ENCODE measurements around the gene ATF2.

Gene ATF2

DNA sequence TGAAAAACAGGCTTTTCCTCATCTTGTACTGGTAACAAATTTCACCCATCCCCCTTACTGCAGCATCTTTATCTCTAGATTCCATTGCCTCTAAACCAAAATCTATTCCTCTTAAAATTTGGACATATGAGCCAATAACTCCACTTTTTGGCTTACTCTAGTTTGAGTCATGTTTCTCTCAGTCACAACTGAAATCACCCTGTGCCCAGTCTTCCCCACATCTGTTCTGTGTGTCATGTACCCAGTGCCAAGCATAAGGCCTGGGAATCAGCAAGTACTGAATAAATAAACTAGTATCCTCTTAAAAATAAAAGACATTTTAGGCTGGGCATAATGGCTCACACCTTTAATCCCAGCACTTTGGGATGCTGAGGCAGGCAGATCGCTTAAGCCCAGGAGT lies 142.1 kb downstream of the ATF2 start:
- no peaks in the 10 kb centered on the region for H3K79me2 ChIP-seq (ENCODE audit: insufficient read depth, low read depth)
- no peak overlapping the region for H2AFZ ChIP-seq (ENCODE audit: low read depth)
- peaks cover 7% of the 10 kb centered on the region for H3K4me1 ChIP-seq (ENCODE audit: low read depth, poor library complexity, severe bottlenecking)
- no peak overlapping the region for H3K4me2 ChIP-seq
- H3K27ac ChIP-seq: no peak overlapping the region
- H3K9ac ChIP-seq: no peak overlapping the region
- H3K27me3 ChIP-seq (ENCODE audit: insufficient read depth, low read depth): no peaks in the 10 kb centered on the region
- no peak for TF ChIP-seq CTCF (conservative IDR thresholded peaks at IDR 0.05; ENCODE audit: low read depth, low read length)
- no peak overlapping the region for H3K4me3 ChIP-seq (IDR thresholded peaks at IDR 0.05; ENCODE audit: insufficient read depth, low read depth, low read length)
- no peaks in the 10 kb centered on the region for H3K36me3 ChIP-seq (ENCODE audit: insufficient read depth)
- H4K20me1 ChIP-seq (ENCODE audit: insufficient read depth): no peaks in the 10 kb centered on the region

GRCh38 chr2:175025233-175025632 lies 142.8 kb downstream of the ATF2 start:
- Histone ChIP-seq H3K36me3 (ENCODE audit: insufficient read depth) (no peaks in the 10 kb centered on the region), H3K9ac (no peak overlapping the region), H3K27me3 (ENCODE audit: insufficient read depth, low read depth) (no peaks in the 10 kb centered on the region), H4K20me1 (ENCODE audit: insufficient read depth) (no peaks in the 10 kb centered on the region), H3K4me3 (IDR thresholded peaks at IDR 0.05; ENCODE audit: insufficient read depth, low read depth, low read length) (no peak overlapping the region), H3K27ac (no peak overlapping the region), H3K4me2 (no peak overlapping the region), H3K79me2 (ENCODE audit: insufficient read depth, low read depth) (no peaks in the 10 kb centered on the region), H3K4me1 (ENCODE audit: low read depth, poor library complexity, severe bottlenecking) (peaks cover 7% of the 10 kb centered on the region), H2AFZ (ENCODE audit: low read depth) (no peak overlapping the region)
- no peak for TF ChIP-seq CTCF (conservative IDR thresholded peaks at IDR 0.05; ENCODE audit: low read depth, low read length)

DNA sequence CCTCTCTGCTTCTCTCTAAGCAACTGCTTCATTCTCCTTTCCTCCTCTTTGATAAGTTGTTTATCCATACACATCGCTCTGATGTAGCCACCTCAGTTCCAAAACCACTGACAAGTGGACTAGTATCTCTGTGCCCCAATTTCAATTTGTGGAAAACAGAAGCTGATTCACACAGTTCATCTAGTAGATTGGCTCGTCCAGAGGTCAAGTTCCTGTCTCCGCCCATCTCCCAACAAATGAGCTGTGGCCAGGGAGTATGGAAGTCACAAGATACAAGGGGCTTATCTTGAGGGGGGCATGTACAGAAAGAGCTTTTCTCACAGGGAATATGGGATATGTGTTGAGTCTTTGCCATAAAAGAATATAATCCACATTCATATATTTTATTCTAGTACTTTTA lies 145.1 kb downstream of the ATF2 start:
- Histone ChIP-seq H3K9ac (no peak overlapping the region), H3K4me2 (no peak overlapping the region)
- TF ChIP-seq CTCF (conservative IDR thresholded peaks at IDR 0.05; ENCODE audit: low read depth, low read length): no peak

More for the DNA sequence above, 145.1 kb downstream of the ATF2 start:
- no peaks in the 10 kb centered on the region for H3K36me3 ChIP-seq (ENCODE audit: insufficient read depth)
- no peak overlapping the region for H3K4me3 ChIP-seq (IDR thresholded peaks at IDR 0.05; ENCODE audit: insufficient read depth, low read depth, low read length)
- H3K79me2 ChIP-seq (ENCODE audit: insufficient read depth, low read depth): no peaks in the 10 kb centered on the region
- no peak overlapping the region for H2AFZ ChIP-seq (ENCODE audit: low read depth)
- H3K4me1 ChIP-seq (ENCODE audit: low read depth, poor library complexity, severe bottlenecking): no peaks in the 10 kb centered on the region
- no peak overlapping the region for H3K27ac ChIP-seq
- H4K20me1 ChIP-seq (ENCODE audit: insufficient read depth): no peaks in the 10 kb centered on the region
- no peaks in the 10 kb centered on the region for H3K27me3 ChIP-seq (ENCODE audit: insufficient read depth, low read depth)

All from KMS-11 (cell line).